Measurements from ENCODE around the gene USHBP1. TPM values are rescaled to one million over a fixed set of nuclear protein-coding genes. Genes with fewer than 3 reads are reported as not detected.

The USHBP1 gene
- total and polyA plus RNA-seq, 2 experiments from 2014 or later, result 4.0 to 5.6 TPM

GRCh38 chr19:17300992-17301619 lies 36.6 kb upstream of the USHBP1 start:
- Mint-ChIP-seq H3K36me3 (ENCODE audit: low read depth) (peaks cover 25% of the 10 kb centered on the region), H3K4me3 (peak overlapping the region; percentile 20; the same call in 2 of the 3 replicates), H3K4me1 (peaks cover 27% of the 10 kb centered on the region), H3K9me3 (peaks cover 10% of the 10 kb centered on the region), H3K27ac (no peak overlapping the region), H3K27me3 (ENCODE audit: insufficient read depth, low read depth, poor library complexity) (peaks cover 20% of the 10 kb centered on the region)
- H3K27me3 ChIP-seq (ENCODE audit: insufficient read depth), result no peaks in the 10 kb centered on the region
- H3K27ac ChIP-seq (ENCODE audit: low read depth), result no peak overlapping the region
- no peak for TF ChIP-seq CREB1 (CRISPR knock-in tag; IDR thresholded peaks at IDR 0.05; ENCODE audit: low read depth)
- TF ChIP-seq ZNF331 (CRISPR knock-in tag; IDR thresholded peaks at IDR 0.05; ENCODE audit: low read depth), result no peak
- no peak for TF ChIP-seq POLR2AphosphoS5 (IDR thresholded peaks at IDR 0.05; ENCODE audit: low read depth)
- TF ChIP-seq, protein P1, sequence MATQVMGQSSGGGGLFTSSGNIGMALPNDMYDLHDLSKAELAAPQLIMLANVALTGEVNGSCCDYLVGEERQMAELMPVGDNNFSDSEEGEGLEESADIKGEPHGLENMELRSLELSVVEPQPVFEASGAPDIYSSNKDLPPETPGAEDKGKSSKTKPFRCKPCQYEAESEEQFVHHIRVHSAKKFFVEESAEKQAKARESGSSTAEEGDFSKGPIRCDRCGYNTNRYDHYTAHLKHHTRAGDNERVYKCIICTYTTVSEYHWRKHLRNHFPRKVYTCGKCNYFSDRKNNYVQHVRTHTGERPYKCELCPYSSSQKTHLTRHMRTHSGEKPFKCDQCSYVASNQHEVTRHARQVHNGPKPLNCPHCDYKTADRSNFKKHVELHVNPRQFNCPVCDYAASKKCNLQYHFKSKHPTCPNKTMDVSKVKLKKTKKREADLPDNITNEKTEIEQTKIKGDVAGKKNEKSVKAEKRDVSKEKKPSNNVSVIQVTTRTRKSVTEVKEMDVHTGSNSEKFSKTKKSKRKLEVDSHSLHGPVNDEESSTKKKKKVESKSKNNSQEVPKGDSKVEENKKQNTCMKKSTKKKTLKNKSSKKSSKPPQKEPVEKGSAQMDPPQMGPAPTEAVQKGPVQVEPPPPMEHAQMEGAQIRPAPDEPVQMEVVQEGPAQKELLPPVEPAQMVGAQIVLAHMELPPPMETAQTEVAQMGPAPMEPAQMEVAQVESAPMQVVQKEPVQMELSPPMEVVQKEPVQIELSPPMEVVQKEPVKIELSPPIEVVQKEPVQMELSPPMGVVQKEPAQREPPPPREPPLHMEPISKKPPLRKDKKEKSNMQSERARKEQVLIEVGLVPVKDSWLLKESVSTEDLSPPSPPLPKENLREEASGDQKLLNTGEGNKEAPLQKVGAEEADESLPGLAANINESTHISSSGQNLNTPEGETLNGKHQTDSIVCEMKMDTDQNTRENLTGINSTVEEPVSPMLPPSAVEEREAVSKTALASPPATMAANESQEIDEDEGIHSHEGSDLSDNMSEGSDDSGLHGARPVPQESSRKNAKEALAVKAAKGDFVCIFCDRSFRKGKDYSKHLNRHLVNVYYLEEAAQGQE (IDR thresholded peaks at IDR 0.05; ENCODE audit: unreplicated experiment), result no peak
- no peak for TF ChIP-seq ZNF114 (CRISPR knock-in tag; IDR thresholded peaks at IDR 0.05)
- TF ChIP-seq STAT1 (IDR thresholded peaks at IDR 0.05; ENCODE audit: unreplicated experiment), result no peak
- no peak for TF ChIP-seq ETS1 (IDR thresholded peaks at IDR 0.05)
- TF ChIP-seq NANOG (IDR thresholded peaks at IDR 0.05; ENCODE audit: borderline replicate concordance), result no peak
- TF ChIP-seq, protein P2, sequence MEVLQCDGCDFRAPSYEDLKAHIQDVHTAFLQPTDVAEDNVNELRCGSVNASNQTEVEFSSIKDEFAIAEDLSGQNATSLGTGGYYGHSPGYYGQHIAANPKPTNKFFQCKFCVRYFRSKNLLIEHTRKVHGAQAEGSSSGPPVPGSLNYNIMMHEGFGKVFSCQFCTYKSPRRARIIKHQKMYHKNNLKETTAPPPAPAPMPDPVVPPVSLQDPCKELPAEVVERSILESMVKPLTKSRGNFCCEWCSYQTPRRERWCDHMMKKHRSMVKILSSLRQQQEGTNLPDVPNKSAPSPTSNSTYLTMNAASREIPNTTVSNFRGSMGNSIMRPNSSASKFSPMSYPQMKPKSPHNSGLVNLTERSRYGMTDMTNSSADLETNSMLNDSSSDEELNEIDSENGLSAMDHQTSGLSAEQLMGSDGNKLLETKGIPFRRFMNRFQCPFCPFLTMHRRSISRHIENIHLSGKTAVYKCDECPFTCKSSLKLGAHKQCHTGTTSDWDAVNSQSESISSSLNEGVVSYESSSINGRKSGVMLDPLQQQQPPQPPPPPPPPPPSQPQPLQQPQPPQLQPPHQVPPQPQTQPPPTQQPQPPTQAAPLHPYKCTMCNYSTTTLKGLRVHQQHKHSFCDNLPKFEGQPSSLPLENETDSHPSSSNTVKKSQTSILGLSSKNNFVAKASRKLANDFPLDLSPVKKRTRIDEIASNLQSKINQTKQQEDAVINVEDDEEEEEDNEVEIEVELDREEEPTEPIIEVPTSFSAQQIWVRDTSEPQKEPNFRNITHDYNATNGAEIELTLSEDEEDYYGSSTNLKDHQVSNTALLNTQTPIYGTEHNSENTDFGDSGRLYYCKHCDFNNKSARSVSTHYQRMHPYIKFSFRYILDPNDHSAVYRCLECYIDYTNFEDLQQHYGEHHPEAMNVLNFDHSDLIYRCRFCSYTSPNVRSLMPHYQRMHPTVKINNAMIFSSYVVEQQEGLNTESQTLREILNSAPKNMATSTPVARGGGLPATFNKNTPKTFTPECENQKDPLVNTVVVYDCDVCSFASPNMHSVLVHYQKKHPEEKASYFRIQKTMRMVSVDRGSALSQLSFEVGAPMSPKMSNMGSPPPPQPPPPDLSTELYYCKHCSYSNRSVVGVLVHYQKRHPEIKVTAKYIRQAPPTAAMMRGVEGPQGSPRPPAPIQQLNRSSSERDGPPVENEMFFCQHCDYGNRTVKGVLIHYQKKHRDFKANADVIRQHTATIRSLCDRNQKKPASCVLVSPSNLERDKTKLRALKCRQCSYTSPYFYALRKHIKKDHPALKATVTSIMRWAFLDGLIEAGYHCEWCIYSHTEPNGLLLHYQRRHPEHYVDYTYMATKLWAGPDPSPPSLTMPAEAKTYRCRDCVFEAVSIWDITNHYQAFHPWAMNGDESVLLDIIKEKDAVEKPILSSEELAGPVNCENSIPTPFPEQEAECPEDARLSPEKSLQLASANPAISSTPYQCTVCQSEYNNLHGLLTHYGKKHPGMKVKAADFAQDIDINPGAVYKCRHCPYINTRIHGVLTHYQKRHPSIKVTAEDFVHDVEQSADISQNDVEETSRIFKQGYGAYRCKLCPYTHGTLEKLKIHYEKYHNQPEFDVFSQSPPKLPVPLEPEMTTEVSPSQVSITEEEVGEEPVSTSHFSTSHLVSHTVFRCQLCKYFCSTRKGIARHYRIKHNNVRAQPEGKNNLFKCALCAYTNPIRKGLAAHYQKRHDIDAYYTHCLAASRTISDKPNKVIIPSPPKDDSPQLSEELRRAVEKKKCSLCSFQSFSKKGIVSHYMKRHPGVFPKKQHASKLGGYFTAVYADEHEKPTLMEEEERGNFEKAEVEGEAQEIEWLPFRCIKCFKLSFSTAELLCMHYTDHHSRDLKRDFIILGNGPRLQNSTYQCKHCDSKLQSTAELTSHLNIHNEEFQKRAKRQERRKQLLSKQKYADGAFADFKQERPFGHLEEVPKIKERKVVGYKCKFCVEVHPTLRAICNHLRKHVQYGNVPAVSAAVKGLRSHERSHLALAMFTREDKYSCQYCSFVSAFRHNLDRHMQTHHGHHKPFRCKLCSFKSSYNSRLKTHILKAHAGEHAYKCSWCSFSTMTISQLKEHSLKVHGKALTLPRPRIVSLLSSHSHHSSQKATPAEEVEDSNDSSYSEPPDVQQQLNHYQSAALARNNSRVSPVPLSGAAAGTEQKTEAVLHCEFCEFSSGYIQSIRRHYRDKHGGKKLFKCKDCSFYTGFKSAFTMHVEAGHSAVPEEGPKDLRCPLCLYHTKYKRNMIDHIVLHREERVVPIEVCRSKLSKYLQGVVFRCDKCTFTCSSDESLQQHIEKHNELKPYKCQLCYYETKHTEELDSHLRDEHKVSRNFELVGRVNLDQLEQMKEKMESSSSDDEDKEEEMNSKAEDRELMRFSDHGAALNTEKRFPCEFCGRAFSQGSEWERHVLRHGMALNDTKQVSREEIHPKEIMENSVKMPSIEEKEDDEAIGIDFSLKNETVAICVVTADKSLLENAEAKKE (CRISPR knock-in tag; IDR thresholded peaks at IDR 0.05), result no peak
- TF ChIP-seq EZH2 (IDR thresholded peaks at IDR 0.05; ENCODE audit: low read depth, unreplicated experiment), result no peak
- TF ChIP-seq CTCF (conservative IDR thresholded peaks at IDR 0.05; ENCODE audit: low read depth in 2 of 2), result no peak
- TF ChIP-seq JUNB (IDR thresholded peaks at IDR 0.05; ENCODE audit: unreplicated experiment), result no peak
- TF ChIP-seq EZH2phosphoT487 (IDR thresholded peaks at IDR 0.05; ENCODE audit: unreplicated experiment), result no peak
- H3F3A ChIP-seq (replicated peaks; ENCODE audit: low read depth), result peaks cover 29% of the 10 kb centered on the region
- H3K4me3 ChIP-seq, result no peak overlapping the region
- H3K36me3 ChIP-seq (ENCODE audit: insufficient read depth), result no peaks in the 10 kb centered on the region; the same call in 1 of the 2 replicates
- H4K20me1 ChIP-seq (replicated peaks; ENCODE audit: insufficient read depth), result peaks cover 3% of the 10 kb centered on the region
- peaks cover 28% of the 10 kb centered on the region for H3K4me1 ChIP-seq (ENCODE audit: insufficient read depth)
- no peaks in the 10 kb centered on the region for H3K9me2 ChIP-seq (ENCODE audit: insufficient read depth)
- no peak overlapping the region for H3K4me2 ChIP-seq
- ATAC-seq (no peak), DNase-seq (ENCODE audit: low spot score) (no peak)
- H3K79me2 ChIP-seq (replicated peaks; ENCODE audit: insufficient read depth), result peaks cover 7% of the 10 kb centered on the region
- H2AFZ ChIP-seq, result no peak overlapping the region

Data from GM23338 (cell line).